DND-41 (cell line): ENCODE data around the gene RELT.

Source experiments
- ATAC-seq: fragments of 200-7000 bp; cut with Tn5 transposase; 3 replicates; pipeline ENCODE4 v1.9.1; 2021; ENCODE audit warnings: low read depth; ENCODE audit not compliant: insufficient read depth
- DNase-seq: peaks from one replicate; pipeline ENCODE4 v3.0.0-alpha.2; 2020
- H2AFZ ChIP-seq: 2 replicates; pipeline ENCODE4 v1.6.0; 2012; ENCODE audit warnings: low read depth, low read length
- H3K27ac ChIP-seq: 2 replicates; pipeline ENCODE4 v1.5.1; 2012; ENCODE audit warnings: low read length, inconsistent platforms
- H3K27me3 ChIP-seq: fragments of 200-600 bp; sonication (generic); 2 replicates; pipeline ENCODE4 v1.6.0; 2012; ENCODE audit warnings: low read length, mild to moderate bottlenecking, inconsistent platforms; ENCODE audit not compliant: insufficient read depth, poor library complexity
- H3K36me3 ChIP-seq: 2 replicates; pipeline ENCODE4 v1.5.1; 2012; ENCODE audit warnings: low read length, inconsistent platforms; ENCODE audit not compliant: insufficient read depth
- H3K4me1 ChIP-seq: 2 replicates; pipeline ENCODE4 v1.5.1; 2012; ENCODE audit warnings: mild to moderate bottlenecking, low read length; ENCODE audit not compliant: insufficient read depth
- H3K4me2 ChIP-seq: 2 replicates; pipeline ENCODE4 v1.6.0; 2012; ENCODE audit warnings: mild to moderate bottlenecking, moderate library complexity, low read length, inconsistent platforms; ENCODE audit not compliant: insufficient read depth
- H3K4me3 ChIP-seq, 2 experiments: fragments of 200-600 bp in 1 of 2; shearing (Covaris generic) in 1 of 2; 2 replicates each; pipeline ENCODE4 v1.5.1; 2012 to 2016; ENCODE audit warnings: inconsistent platforms in 2 of 2, low read length in 2 of 2, mild to moderate bottlenecking in 2 of 2, low read depth in 1 of 2, moderate library complexity in 1 of 2
- H3K79me2 ChIP-seq: 2 replicates; pipeline ENCODE4 v1.6.0; 2012; ENCODE audit warnings: low read length, inconsistent platforms; ENCODE audit not compliant: insufficient read depth
- H3K9ac ChIP-seq: 2 replicates; pipeline ENCODE4 v1.6.0; 2012; ENCODE audit warnings: low read depth, mild to moderate bottlenecking, inconsistent platforms, low read length, moderate library complexity
- H3K9me3 ChIP-seq: 2 replicates; pipeline ENCODE4 v1.5.1; 2012; ENCODE audit warnings: low read length, moderate library complexity, mild to moderate bottlenecking, inconsistent platforms; ENCODE audit not compliant: insufficient read depth, severe bottlenecking
- H4K20me1 ChIP-seq: 2 replicates; pipeline ENCODE4 v1.6.0; 2012; ENCODE audit warnings: low read length; ENCODE audit not compliant: insufficient read depth
- CTCF ChIP-seq: IDR thresholded peaks from 2 replicates; pipeline ENCODE4 v1.5.1; 2012; ENCODE audit warnings: borderline replicate concordance, low read length, moderate library complexity, mild to moderate bottlenecking; ENCODE audit not compliant: poor library complexity, severe bottlenecking; ENCODE audit errors: extremely low read depth
- EZH2 ChIP-seq: IDR thresholded peaks from 3 replicates; pipeline ENCODE4 v1.6.1; 2012; ENCODE audit warnings: borderline replicate concordance, low read depth, mild to moderate bottlenecking, moderate library complexity, low read length, inconsistent platforms; ENCODE audit not compliant: severe bottlenecking

RELT gene

GRCh38 chr11:73381589-73381988 is 5.4 kb downstream of the RELT start:
- H3K4me2 ChIP-seq: no peak overlapping the region
- H3K79me2 ChIP-seq: peaks cover 100% of the 10 kb centered on the region
- H4K20me1 ChIP-seq: peaks cover 96% of the 10 kb centered on the region
- no peak overlapping the region for H3K9ac ChIP-seq
- H3K4me1 ChIP-seq: peaks cover 68% of the 10 kb centered on the region
- ATAC-seq: no peak
- H3K27ac ChIP-seq: 0 out of 2 replicates have a peak overlapping the region, but pooled peaks have one; percentile 8
- no peaks in the 10 kb centered on the region for H3K9me3 ChIP-seq
- TF ChIP-seq EZH2 (no peak), CTCF (no peak)
- H3K36me3 ChIP-seq: peaks cover 23% of the 10 kb centered on the region
- H3K27me3 ChIP-seq: no peaks in the 10 kb centered on the region
- no peak for DNase-seq
- H2AFZ ChIP-seq: no peak overlapping the region
- H3K4me3 ChIP-seq: no peak overlapping the region

GRCh38 chr11:73382183-73382582 is 6.0 kb downstream of the RELT start:
- Histone ChIP-seq H3K9ac (no peak overlapping the region), H3K27me3 (no peaks in the 10 kb centered on the region), H4K20me1 (peaks cover 98% of the 10 kb centered on the region), H3K4me2 (no peak overlapping the region), H3K79me2 (peaks cover 99% of the 10 kb centered on the region), H3K27ac (peak overlapping the region; percentile 41), H3K36me3 (peaks cover 23% of the 10 kb centered on the region), H3K4me3 (no peak overlapping the region), H2AFZ (no peak overlapping the region), H3K9me3 (no peaks in the 10 kb centered on the region), H3K4me1 (peaks cover 67% of the 10 kb centered on the region)
- no peak for TF ChIP-seq EZH2
- TF ChIP-seq CTCF: no peak
- ATAC-seq: no peak
- no peak for DNase-seq

- Histone ChIP-seq H2AFZ (no peak overlapping the region), H3K9ac (peak overlapping the region; percentile 16; the same call in 1 of the 2 replicates), H4K20me1 (peaks cover 98% of the 10 kb centered on the region), H3K36me3 (peaks cover 23% of the 10 kb centered on the region), H3K4me3 (no peak overlapping the region), H3K9me3 (no peaks in the 10 kb centered on the region), H3K79me2 (peaks cover 99% of the 10 kb centered on the region), H3K27ac (peak overlapping the region; percentile 51), H3K27me3 (no peaks in the 10 kb centered on the region), H3K4me1 (peaks cover 61% of the 10 kb centered on the region), H3K4me2 (no peak overlapping the region)
- DNase-seq (no peak), ATAC-seq (no peak)
- TF ChIP-seq CTCF: no peak
- TF ChIP-seq EZH2: no peak
These were observed 6.5 kb downstream of the RELT start for GRCh38 chr11:73382747-73383146.
